ENCODE results near the gene TUT1. TPM values are rescaled to one million over a fixed set of nuclear protein-coding genes. Genes with fewer than 3 reads are reported as not detected.

Gene TUT1
- total RNA-seq, 1 experiment from 2014 or later, result 40.0 TPM

- peaks cover 24% of the 10 kb centered on the region for H3K4me1 Mint-ChIP-seq
- H3K27me3 Mint-ChIP-seq (ENCODE audit: low read depth), result peaks cover 9% of the 10 kb centered on the region; the same call in 1 of the 2 replicates
- no peak overlapping the region for H3K4me3 Mint-ChIP-seq
- H3K36me3 Mint-ChIP-seq, result no peaks in the 10 kb centered on the region
- peak overlapping the region; percentile 41; the same call in 1 of the 2 replicates for H3K27ac Mint-ChIP-seq
- no peak for DNase-seq (ENCODE audit: low spot score)
- POLR2A ChIA-PET, result no interaction called here
- no peak for ATAC-seq
- H3K9me3 Mint-ChIP-seq, result no peaks in the 10 kb centered on the region
- no peak for TF ChIP-seq E2F4 (CRISPR knock-in tag; IDR thresholded peaks at IDR 0.05; ENCODE audit: borderline replicate concordance, low read depth)
- TF ChIP-seq ZNF317 (CRISPR knock-in tag; IDR thresholded peaks at IDR 0.05; ENCODE audit: borderline replicate concordance, low read depth), result no peak
- TF ChIP-seq ATF2 (CRISPR knock-in tag; IDR thresholded peaks at IDR 0.05; ENCODE audit: borderline replicate concordance, low read depth), result no peak
- no peak for TF ChIP-seq ZNF671 (CRISPR knock-in tag; IDR thresholded peaks at IDR 0.05)
- no peak for TF ChIP-seq PRRX2 (CRISPR knock-in tag; IDR thresholded peaks at IDR 0.05)
- no peak for TF ChIP-seq NR3C1 (CRISPR knock-in tag; conservative IDR thresholded peaks at IDR 0.05; ENCODE audit: low read depth)
- TF ChIP-seq NR2C2 (CRISPR knock-in tag; IDR thresholded peaks at IDR 0.05), result no peak
- no peak for TF ChIP-seq IRF1 (CRISPR knock-in tag; IDR thresholded peaks at IDR 0.05)
- CTCF ChIA-PET, result interaction anchor here (1.1 kb wide), 1 partner anchor 23 kb away, joined by 5 read pairs; the partner anchor contains the start of gene TUT1
These were observed 23.0 kb upstream of the TUT1 start for GRCh38 chr11:62614275-62614674.

GRCh38 chr11:62613291-62613778 is 22.0 kb upstream of the TUT1 start:
- H3K9me3 Mint-ChIP-seq, result no peaks in the 10 kb centered on the region

GRCh38 chr11:62612366-62613290 is 21.3 kb upstream of the TUT1 start, which contains the start of the genes EML3 and ROM1:
EML3 (minus strand) TSS chr11:62612775; CDS start chr11:62612457, 318 bp downstream.
ROM1 (plus strand) TSS chr11:62613257; CDS start chr11:62613282, 25 bp downstream.
- CTCF ChIA-PET, result interaction anchor here (0.6 to 3.7 kb wide), 29 partner anchors 9 to 245 kb away, joined by 3 to 51 read pairs (median 5); partner anchors contain the start of genes B3GAT3, C11orf98, CSKMT and EEF1G
- TF ChIP-seq E2F5 (CRISPR knock-in tag; IDR thresholded peaks at IDR 0.05), result no peak
- TF ChIP-seq HMGXB4 (CRISPR knock-in tag; IDR thresholded peaks at IDR 0.05), result peak; percentile 97
- TF ChIP-seq ZBTB43 (CRISPR knock-in tag; IDR thresholded peaks at IDR 0.05), result no peak
- TF ChIP-seq CDX4 (CRISPR knock-in tag; IDR thresholded peaks at IDR 0.05; ENCODE audit: borderline replicate concordance), result no peak
- no peak for TF ChIP-seq FOXP4 (CRISPR knock-in tag; IDR thresholded peaks at IDR 0.05)
- TF ChIP-seq CTCF (IDR thresholded peaks at IDR 0.05), result peak; percentile 93

More at GRCh38 chr11:62613291-62613778, 22.0 kb upstream of the TUT1 start:
- Mint-ChIP-seq H3K27me3 (ENCODE audit: low read depth) (peaks cover 9% of the 10 kb centered on the region; the same call in 1 of the 2 replicates), H3K36me3 (no peaks in the 10 kb centered on the region), H3K4me3 (peak overlapping the region; percentile 27; the same call in 1 of the 2 replicates), H3K27ac (no peak overlapping the region), H3K4me1 (peaks cover 24% of the 10 kb centered on the region)
- TF ChIP-seq SP1 (CRISPR knock-in tag; conservative IDR thresholded peaks at IDR 0.05) (no peak), RELA (CRISPR knock-in tag; IDR thresholded peaks at IDR 0.05; ENCODE audit: borderline replicate concordance) (0 out of 2 replicates have a peak, but pooled peaks have one; percentile 35)
- ChIA-PET CTCF (interaction anchor here (0.7 to 3.0 kb wide), 4 partner anchors 8 to 58 kb away, joined by 5 to 51 read pairs (median 24); partner anchors contain the start of genes B3GAT3, LBHD1, MTA2 and TUT1), POLR2A (interaction anchor here (1.4 to 3.7 kb wide), 2 partner anchors 8 to 22 kb away, joined by 8 to 21 read pairs; partner anchors contain the start of genes B3GAT3 and TUT1)
- ATAC-seq, result no peak
- no peak for DNase-seq (ENCODE audit: low spot score)

More at GRCh38 chr11:62612366-62613290, 21.3 kb upstream of the TUT1 start, which contains the start of the genes EML3 and ROM1:
- Mint-ChIP-seq H3K4me3 (peak within 1 kb of the TSS; percentile 95), H3K36me3 (no peaks in the 10 kb centered on the region), H3K9me3 (no peaks in the 10 kb centered on the region), H3K27me3 (ENCODE audit: low read depth) (peaks cover 9% of the 10 kb centered on the region; the same call in 1 of the 2 replicates), H3K27ac (peak within 1 kb of the TSS; percentile 41; the same call in 1 of the 2 replicates), H3K4me1 (peaks cover 28% of the 10 kb centered on the region)
- POLR2A ChIA-PET, result interaction anchor here (0.9 to 3.7 kb wide), 6 partner anchors 9 to 75 kb away, joined by 3 to 21 read pairs (median 8); partner anchors contain the start of genes B3GAT3, C11orf98, CSKMT and MTA2
- peak; percentile 89 for ATAC-seq
- DNase-seq (ENCODE audit: low spot score), result peak; percentile 97
